Body of pancreas (tissue), 4 donors: ENCODE measurements around the gene THEMIS.

Experiments used
- POLR2A ChIP-seq, 3 donors: fragments of 450-650 bp; IDR thresholded peaks; one replicate each; pipeline ENCODE4 v1.6.1; 2016; ENCODE audit warnings: antibody characterized with exemption in 3 of 3, mild to moderate bottlenecking in 2 of 3
- TF ChIP-seq, protein P1 (sequence below), 7 experiments: fragments of 450-650 bp in 4 of 7; fragments of 200-600 bp in 3 of 7; sonication (generic) in 3 of 7; IDR thresholded peaks; one replicate each; pipeline ENCODE4 v1.5.1; 2016 to 2019; ENCODE audit warnings: antibody characterized with exemption in 7 of 7

DNA sequence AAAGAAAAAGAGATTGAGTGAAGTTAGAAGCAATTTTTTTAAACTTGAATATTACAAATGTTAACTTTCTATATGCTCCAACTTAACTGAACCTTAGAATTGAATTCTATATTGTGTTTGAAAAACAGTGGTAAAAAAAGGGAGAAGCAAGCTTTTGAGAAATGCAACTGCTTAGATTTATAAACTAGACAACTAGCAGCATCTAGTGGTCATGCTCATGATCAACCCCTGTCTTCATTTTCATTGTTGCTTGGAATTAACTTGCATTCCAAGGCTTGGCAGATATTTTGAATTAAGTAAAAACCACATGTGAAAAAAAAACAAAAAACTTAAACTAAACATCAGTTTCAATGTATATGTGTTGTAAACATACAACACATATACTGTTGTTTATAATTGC, 210.8 kb downstream of the THEMIS start:
- TF ChIP-seq, protein P1, sequence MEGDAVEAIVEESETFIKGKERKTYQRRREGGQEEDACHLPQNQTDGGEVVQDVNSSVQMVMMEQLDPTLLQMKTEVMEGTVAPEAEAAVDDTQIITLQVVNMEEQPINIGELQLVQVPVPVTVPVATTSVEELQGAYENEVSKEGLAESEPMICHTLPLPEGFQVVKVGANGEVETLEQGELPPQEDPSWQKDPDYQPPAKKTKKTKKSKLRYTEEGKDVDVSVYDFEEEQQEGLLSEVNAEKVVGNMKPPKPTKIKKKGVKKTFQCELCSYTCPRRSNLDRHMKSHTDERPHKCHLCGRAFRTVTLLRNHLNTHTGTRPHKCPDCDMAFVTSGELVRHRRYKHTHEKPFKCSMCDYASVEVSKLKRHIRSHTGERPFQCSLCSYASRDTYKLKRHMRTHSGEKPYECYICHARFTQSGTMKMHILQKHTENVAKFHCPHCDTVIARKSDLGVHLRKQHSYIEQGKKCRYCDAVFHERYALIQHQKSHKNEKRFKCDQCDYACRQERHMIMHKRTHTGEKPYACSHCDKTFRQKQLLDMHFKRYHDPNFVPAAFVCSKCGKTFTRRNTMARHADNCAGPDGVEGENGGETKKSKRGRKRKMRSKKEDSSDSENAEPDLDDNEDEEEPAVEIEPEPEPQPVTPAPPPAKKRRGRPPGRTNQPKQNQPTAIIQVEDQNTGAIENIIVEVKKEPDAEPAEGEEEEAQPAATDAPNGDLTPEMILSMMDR (IDR thresholded peaks at IDR 0.05) = peak in 4 of 7 experiments; percentile 20 to 34 (median 27)
- TF ChIP-seq POLR2A (IDR thresholded peaks at IDR 0.05) = no peak
